Measurements from ENCODE around the gene DNAJC4.

Gene DNAJC4

DNA sequence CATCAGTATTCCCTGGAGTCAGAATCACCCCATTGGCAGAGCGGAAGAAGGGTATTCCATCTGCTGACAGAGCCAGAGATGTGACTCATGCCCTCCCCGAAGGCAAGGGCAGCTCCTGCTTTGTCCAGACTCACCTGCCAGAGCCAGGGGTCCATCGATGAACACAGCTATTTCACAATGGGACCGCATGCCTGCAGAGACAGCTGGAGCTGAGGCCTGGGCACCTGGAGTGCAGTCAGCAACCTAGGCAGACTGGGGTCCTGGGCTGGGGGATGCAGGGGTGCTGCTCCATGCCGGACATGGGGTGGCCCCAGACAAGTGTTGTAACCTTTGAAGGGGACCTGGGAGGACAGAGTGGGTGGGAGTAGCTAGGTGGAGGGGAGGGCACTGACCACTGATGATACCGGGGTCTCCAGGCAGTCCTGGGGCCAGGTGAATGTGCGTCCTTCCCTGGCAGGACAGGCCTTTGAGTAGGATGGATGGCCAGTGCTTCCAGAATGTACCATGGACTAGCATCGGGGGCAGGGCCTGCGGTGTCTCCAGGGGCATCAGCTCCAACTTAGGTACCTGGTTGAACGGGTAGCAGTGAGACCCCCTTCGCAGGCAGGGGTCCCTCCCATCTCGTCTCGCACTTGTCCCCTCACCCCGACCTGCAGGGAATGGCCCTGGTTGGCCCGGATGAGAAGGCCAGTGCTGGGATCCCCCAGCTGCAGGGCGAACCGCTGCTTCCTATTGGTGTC is 6.0 kb upstream of the DNAJC4 start:
- peak overlapping the region; percentile 100 for H3K4me2 ChIP-seq (ENCODE audit: low read depth, low read length, poor library complexity, severe bottlenecking)
- H3K9me3 ChIP-seq (ENCODE audit: insufficient read depth, low read depth, low read length), result no peaks in the 10 kb centered on the region
- H4K20me1 ChIP-seq (ENCODE audit: insufficient read depth, low read length, poor library complexity, severe bottlenecking), result peaks cover 27% of the 10 kb centered on the region
- no peaks in the 10 kb centered on the region for H3K9me2 ChIP-seq (replicated peaks; ENCODE audit: low read depth, low read length)
- peak overlapping the region; percentile 98 for H3K9ac ChIP-seq (ENCODE audit: low read depth, low read length, poor library complexity, severe bottlenecking)
- peaks cover 27% of the 10 kb centered on the region; the same call in 1 of the 2 replicates for H3K36me3 ChIP-seq (ENCODE audit: insufficient read depth, low read length)
- H3K4me3 ChIP-seq (ENCODE audit: low read length, poor library complexity, severe bottlenecking), result peak overlapping the region; percentile 82
- no peak overlapping the region for H2AFZ ChIP-seq (ENCODE audit: low read length)
- H3K27me3 ChIP-seq (ENCODE audit: insufficient read depth, low read length, poor library complexity, severe bottlenecking), result no peaks in the 10 kb centered on the region
- H3K79me2 ChIP-seq (ENCODE audit: insufficient read depth, low read length), result peaks cover 36% of the 10 kb centered on the region
- TF ChIP-seq EZH2phosphoT487 (IDR thresholded peaks at IDR 0.05; ENCODE audit: borderline replicate concordance), result no peak
- TF ChIP-seq, protein P1, sequence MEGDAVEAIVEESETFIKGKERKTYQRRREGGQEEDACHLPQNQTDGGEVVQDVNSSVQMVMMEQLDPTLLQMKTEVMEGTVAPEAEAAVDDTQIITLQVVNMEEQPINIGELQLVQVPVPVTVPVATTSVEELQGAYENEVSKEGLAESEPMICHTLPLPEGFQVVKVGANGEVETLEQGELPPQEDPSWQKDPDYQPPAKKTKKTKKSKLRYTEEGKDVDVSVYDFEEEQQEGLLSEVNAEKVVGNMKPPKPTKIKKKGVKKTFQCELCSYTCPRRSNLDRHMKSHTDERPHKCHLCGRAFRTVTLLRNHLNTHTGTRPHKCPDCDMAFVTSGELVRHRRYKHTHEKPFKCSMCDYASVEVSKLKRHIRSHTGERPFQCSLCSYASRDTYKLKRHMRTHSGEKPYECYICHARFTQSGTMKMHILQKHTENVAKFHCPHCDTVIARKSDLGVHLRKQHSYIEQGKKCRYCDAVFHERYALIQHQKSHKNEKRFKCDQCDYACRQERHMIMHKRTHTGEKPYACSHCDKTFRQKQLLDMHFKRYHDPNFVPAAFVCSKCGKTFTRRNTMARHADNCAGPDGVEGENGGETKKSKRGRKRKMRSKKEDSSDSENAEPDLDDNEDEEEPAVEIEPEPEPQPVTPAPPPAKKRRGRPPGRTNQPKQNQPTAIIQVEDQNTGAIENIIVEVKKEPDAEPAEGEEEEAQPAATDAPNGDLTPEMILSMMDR (conservative IDR thresholded peaks at IDR 0.05; ENCODE audit: low read length), result no peak
- peaks cover 20% of the 10 kb centered on the region for H3K4me1 ChIP-seq (ENCODE audit: insufficient read depth, low read length, poor library complexity, severe bottlenecking)
- no peaks in the 10 kb centered on the region for H3F3A ChIP-seq (ENCODE audit: low read depth)

DNA sequence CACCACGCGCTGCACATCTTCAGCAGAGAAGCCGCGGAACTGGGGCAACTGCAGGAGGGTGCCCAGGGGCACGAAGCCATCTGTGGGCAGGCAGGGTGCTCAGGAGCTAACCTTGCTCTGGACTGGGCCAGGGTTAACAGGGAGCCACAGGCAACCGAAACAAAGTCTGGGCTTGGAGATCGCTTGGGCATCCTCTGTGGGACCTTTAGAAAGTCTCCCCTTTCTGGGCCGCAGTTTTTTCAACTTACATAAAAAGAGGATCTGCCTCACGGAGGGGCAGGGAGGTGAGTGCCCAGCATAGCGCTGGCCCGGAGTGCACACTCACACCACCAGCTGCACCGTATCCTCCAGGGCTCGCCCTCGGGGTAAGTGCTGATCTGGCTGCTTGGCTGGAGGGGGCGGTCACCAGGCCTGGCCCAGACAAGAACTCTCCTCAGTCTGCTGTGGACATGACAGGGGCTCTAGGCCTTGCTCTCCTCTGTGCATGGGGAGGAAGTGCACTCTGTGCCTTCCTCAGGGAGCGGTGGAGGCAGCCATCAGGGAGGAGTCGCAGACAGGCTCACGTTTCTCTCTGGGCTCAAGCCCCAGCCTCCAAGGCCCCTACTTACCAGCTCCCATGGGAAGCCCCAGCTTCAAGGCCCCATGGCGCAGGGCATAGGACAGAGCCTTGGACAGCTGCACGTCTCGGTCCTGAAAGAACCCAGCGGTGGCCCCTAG is 5.3 kb upstream of the DNAJC4 start:
- Histone ChIP-seq H2AFZ (ENCODE audit: low read length) (no peak overlapping the region), H3K4me1 (ENCODE audit: insufficient read depth, low read length, poor library complexity, severe bottlenecking) (peaks cover 20% of the 10 kb centered on the region), H3K4me3 (ENCODE audit: low read length, poor library complexity, severe bottlenecking) (peak overlapping the region; percentile 82), H4K20me1 (ENCODE audit: insufficient read depth, low read length, poor library complexity, severe bottlenecking) (peaks cover 27% of the 10 kb centered on the region), H3F3A (ENCODE audit: low read depth) (no peaks in the 10 kb centered on the region), H3K79me2 (ENCODE audit: insufficient read depth, low read length) (peaks cover 39% of the 10 kb centered on the region), H3K9me2 (replicated peaks; ENCODE audit: low read depth, low read length) (no peaks in the 10 kb centered on the region), H3K27me3 (ENCODE audit: insufficient read depth, low read length, poor library complexity, severe bottlenecking) (no peaks in the 10 kb centered on the region), H3K9ac (ENCODE audit: low read depth, low read length, poor library complexity, severe bottlenecking) (peak overlapping the region; percentile 98), H3K4me2 (ENCODE audit: low read depth, low read length, poor library complexity, severe bottlenecking) (peak overlapping the region; percentile 100), H3K9me3 (ENCODE audit: insufficient read depth, low read depth, low read length) (no peaks in the 10 kb centered on the region), H3K36me3 (ENCODE audit: insufficient read depth, low read length) (peaks cover 20% of the 10 kb centered on the region; the same call in 1 of the 2 replicates)
- no peak for TF ChIP-seq EZH2phosphoT487 (IDR thresholded peaks at IDR 0.05; ENCODE audit: borderline replicate concordance)
- TF ChIP-seq, protein P1 (conservative IDR thresholded peaks at IDR 0.05; ENCODE audit: low read length), result no peak

DNA sequence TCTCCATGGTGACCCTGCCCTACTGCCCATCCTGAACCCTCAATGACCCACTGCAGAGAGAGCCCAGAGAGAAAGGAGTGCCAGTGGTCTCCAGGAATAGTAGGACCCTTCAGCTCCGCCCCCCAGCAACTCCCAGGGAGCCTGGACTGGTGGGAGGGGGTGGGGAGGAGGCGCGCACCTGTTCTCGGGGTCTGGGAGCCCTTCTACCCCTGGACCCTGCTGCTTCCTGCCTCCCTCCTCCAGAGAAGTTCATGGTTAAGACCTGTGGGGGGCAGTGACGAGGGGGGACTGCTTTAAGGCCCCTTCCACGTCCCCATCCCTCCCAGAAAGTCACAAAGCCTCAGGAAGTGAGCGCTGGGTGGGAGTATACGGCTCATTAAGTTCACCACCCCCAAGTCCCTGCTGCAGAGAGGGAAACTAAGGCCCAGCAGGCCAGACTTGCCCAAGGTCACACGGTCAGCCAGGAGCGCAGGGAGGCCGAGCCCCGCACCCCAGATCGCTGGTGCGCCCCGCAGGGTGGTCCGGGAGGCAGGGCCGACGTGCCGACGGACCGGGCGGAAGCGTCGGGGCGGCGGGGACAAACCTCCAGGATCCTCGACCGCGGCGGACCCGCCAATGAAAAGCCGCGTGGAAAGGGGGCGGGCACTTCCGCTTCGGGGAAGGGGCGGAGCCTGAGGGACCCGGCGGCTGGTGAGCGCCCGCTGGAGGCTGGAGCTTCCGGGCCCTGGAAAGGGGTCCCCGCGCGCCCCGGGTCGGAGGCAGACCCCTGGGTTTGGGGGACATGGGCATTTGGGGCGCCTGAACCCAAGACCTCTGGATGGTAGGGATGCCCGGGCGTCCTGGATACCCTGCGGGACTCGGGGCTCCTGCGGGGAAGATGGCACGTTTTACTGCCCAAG is 4.5 kb upstream of the DNAJC4 start, which contains the start of the genes NUDT22 and TRPT1:
Gene NUDT22 (plus strand): TSS at position 667 of the 899 bp plus-strand sequence. CDS start 379 bp downstream, outside the sequence.
Gene TRPT1 (minus strand): TSS at position 579 of the 899 bp plus-strand sequence. CDS start 326 bp downstream, at position 253.
- Histone ChIP-seq H3K4me2 (ENCODE audit: low read depth, low read length, poor library complexity, severe bottlenecking) (peak within 1 kb of the TSS; percentile 100), H3K27me3 (ENCODE audit: insufficient read depth, low read length, poor library complexity, severe bottlenecking) (no peaks in the 10 kb centered on the region), H3K9ac (ENCODE audit: low read depth, low read length, poor library complexity, severe bottlenecking) (peak within 1 kb of the TSS; percentile 98), H3K9me3 (ENCODE audit: insufficient read depth, low read depth, low read length) (no peaks in the 10 kb centered on the region), H2AFZ (ENCODE audit: low read length) (peak within 1 kb of the TSS; percentile 72), H3K79me2 (ENCODE audit: insufficient read depth, low read length) (peaks cover 39% of the 10 kb centered on the region), H3K4me1 (ENCODE audit: insufficient read depth, low read length, poor library complexity, severe bottlenecking) (peaks cover 20% of the 10 kb centered on the region), H3F3A (ENCODE audit: low read depth) (no peaks in the 10 kb centered on the region), H3K9me2 (replicated peaks; ENCODE audit: low read depth, low read length) (no peaks in the 10 kb centered on the region), H3K4me3 (ENCODE audit: low read length, poor library complexity, severe bottlenecking) (peak within 1 kb of the TSS; percentile 82), H4K20me1 (ENCODE audit: insufficient read depth, low read length, poor library complexity, severe bottlenecking) (peaks cover 27% of the 10 kb centered on the region), H3K36me3 (ENCODE audit: insufficient read depth, low read length) (peaks cover 12% of the 10 kb centered on the region; the same call in 1 of the 2 replicates)
- no peak for TF ChIP-seq EZH2phosphoT487 (IDR thresholded peaks at IDR 0.05; ENCODE audit: borderline replicate concordance)
- TF ChIP-seq, protein P1 (conservative IDR thresholded peaks at IDR 0.05; ENCODE audit: low read length), result peak; percentile 57
